ENCODE measurements around the gene IL4R. TPM values are rescaled to one million over a fixed set of nuclear protein-coding genes. Genes with fewer than 3 reads are reported as not detected.

The IL4R gene
- total and polyA plus RNA-seq, 9 donors = 11.3 to 39.5 (median 17.4) TPM

- intact Hi-C loops (cut with DNase I) = loop anchor here in 2 of 4 donors (2.0 to 10.0 kb wide), 2 partner anchors 130 to 194 kb away; no protein-coding TSS in a partner anchor
- H3K9me3 ChIP-seq = no peaks in the 10 kb centered on the region
- H3K36me3 ChIP-seq = no peaks in the 10 kb centered on the region
- no peak overlapping the region for H3K27ac ChIP-seq
- H3K27me3 ChIP-seq = no peaks in the 10 kb centered on the region
- 40 to 57% (median 42%) methylated on average over 9 of the region's 9 CpGs for WGBS, 3 donors
- TF ChIP-seq CTCF (IDR thresholded peaks at IDR 0.05) (no peak), POLR2A (IDR thresholded peaks at IDR 0.05) (no peak), EP300 (IDR thresholded peaks at IDR 0.05) (no peak)
- H3K4me3 ChIP-seq = no peak overlapping the region
- no peak for DNase-seq
- H3K4me1 ChIP-seq (ENCODE audit: insufficient read depth) = peaks cover 4% of the 10 kb centered on the region
These were observed 54.6 kb downstream of the IL4R start for GRCh38 chr16:27368358-27368722.

GRCh38 chr16:27369806-27370205 is 56.0 kb downstream of the IL4R start:
- no peak overlapping the region for H3K27ac ChIP-seq
- H3K4me3 ChIP-seq = no peak overlapping the region
- H3K9me3 ChIP-seq = no peaks in the 10 kb centered on the region
- 73 to 92% (median 83%) methylated on average over 3 of the region's 3 CpGs for WGBS, 3 donors
- DNase-seq = no peak
- H3K27me3 ChIP-seq = no peaks in the 10 kb centered on the region
- no peaks in the 10 kb centered on the region for H3K36me3 ChIP-seq
- intact Hi-C loops (cut with DNase I) = loop anchor here in 3 of 4 donors (2.0 to 10.0 kb wide), 3 partner anchors 131 to 195 kb away; no protein-coding TSS in a partner anchor
- peaks cover 4% of the 10 kb centered on the region for H3K4me1 ChIP-seq (ENCODE audit: insufficient read depth)
- TF ChIP-seq POLR2A (IDR thresholded peaks at IDR 0.05) (no peak), EP300 (IDR thresholded peaks at IDR 0.05) (no peak), CTCF (IDR thresholded peaks at IDR 0.05) (no peak)

GRCh38 chr16:27370318-27370717 is 56.5 kb downstream of the IL4R start:
- H3K4me1 ChIP-seq (ENCODE audit: insufficient read depth) = peaks cover 5% of the 10 kb centered on the region
- TF ChIP-seq CTCF (IDR thresholded peaks at IDR 0.05) (no peak), POLR2A (IDR thresholded peaks at IDR 0.05) (no peak), EP300 (IDR thresholded peaks at IDR 0.05) (no peak)
- no peak overlapping the region for H3K4me3 ChIP-seq
- DNase-seq = no peak
- no peaks in the 10 kb centered on the region for H3K27me3 ChIP-seq
- H3K27ac ChIP-seq = no peak overlapping the region
- H3K36me3 ChIP-seq = no peaks in the 10 kb centered on the region
- no peaks in the 10 kb centered on the region for H3K9me3 ChIP-seq
- intact Hi-C loops (cut with DNase I) = loop anchor here in 2 of 4 donors (5.0 to 10.0 kb wide), 2 partner anchors 193 to 196 kb away; no protein-coding TSS in a partner anchor

- intact Hi-C loops (cut with DNase I) = loop anchor here in 2 of 4 donors (5.0 to 10.0 kb wide), 2 partner anchors 196 to 199 kb away; no protein-coding TSS in a partner anchor
- Histone ChIP-seq H3K4me3 (no peak overlapping the region), H3K27me3 (no peaks in the 10 kb centered on the region), H3K4me1 (ENCODE audit: insufficient read depth) (peaks cover 1% of the 10 kb centered on the region), H3K36me3 (no peaks in the 10 kb centered on the region), H3K9me3 (no peaks in the 10 kb centered on the region), H3K27ac (no peak overlapping the region)
- WGBS, 3 donors = 88 to 90% (median 90%) methylated on average over 3 of the region's 3 CpGs
- no peak for DNase-seq
- TF ChIP-seq POLR2A (IDR thresholded peaks at IDR 0.05) = no peak
- TF ChIP-seq EP300 (IDR thresholded peaks at IDR 0.05) = no peak
- no peak for TF ChIP-seq CTCF (IDR thresholded peaks at IDR 0.05)
These were observed 59.5 kb downstream of the IL4R start for GRCh38 chr16:27373312-27373711.
